Vagina (tissue), 2 donors: ENCODE results near the gene STAB2. TPM values are rescaled to one million over a fixed set of nuclear protein-coding genes. Genes with fewer than 3 reads are reported as not detected.

Source experiments
- DNase-seq, 2 donors: peaks; one replicate each; pipeline ENCODE4 v3.0.0-alpha.2; 2017; ENCODE audit errors: extremely low spot score in 2 of 2
- H3K27ac ChIP-seq: fragments of 200-600 bp; sonication (generic); one replicate; pipeline ENCODE4 v1.5.1; 2019
- H3K27me3 ChIP-seq: fragments of 200-600 bp; sonication (generic); one replicate; pipeline ENCODE4 v1.5.1; 2019
- H3K36me3 ChIP-seq, 2 donors: fragments of 200-600 bp; sonication (generic); one replicate each; pipeline ENCODE4 v1.5.1; 2017 to 2019
- H3K4me1 ChIP-seq: fragments of 200-600 bp; sonication (generic); one replicate; pipeline ENCODE4 v1.5.1; 2019
- H3K4me3 ChIP-seq, 2 donors: fragments of 200-600 bp; sonication (generic); 1 replicate in 1 of 2; 2 replicates in 1 of 2; pipeline ENCODE4 v1.5.1; 2016 to 2019
- H3K9me3 ChIP-seq: fragments of 200-600 bp; sonication (generic); one replicate; pipeline ENCODE4 v1.5.1; 2019
- CTCF ChIP-seq, 3 experiments: fragments of 450-650 bp in 2 of 3; fragments of 200-600 bp in 1 of 3; sonication (generic) in 1 of 3; IDR thresholded peaks; one replicate each; pipeline ENCODE4 v1.5.1; 2017 to 2019; ENCODE audit warnings: antibody characterized with exemption in 3 of 3, mild to moderate bottlenecking in 2 of 3, moderate library complexity in 2 of 3
- POLR2A ChIP-seq, 2 donors: fragments of 450-650 bp; IDR thresholded peaks; one replicate each; pipeline ENCODE4 v1.6.1; 2017; ENCODE audit warnings: antibody characterized with exemption in 2 of 2, mild to moderate bottlenecking in 2 of 2, moderate library complexity in 2 of 2
- POLR2AphosphoS5 ChIP-seq, 2 donors: sonication (generic); formaldehyde crosslinking; IDR thresholded peaks; one replicate each; pipeline ENCODE4 v1.9.0; 2017; ENCODE audit warnings: antibody characterized with exemption in 2 of 2, mild to moderate bottlenecking in 2 of 2, low read depth in 1 of 2; ENCODE audit not compliant: insufficient read depth in 1 of 2
- intact Hi-C: fragments of 100-400 bp; cut with DNase I; formaldehyde crosslinking; loops from one replicate; pipeline ENCODE4 v1.15.1; 2023
- total RNA-seq: library from RNA; depleted of rRNA; stranded (reverse); fragments of >200 nt; gene quantifications from one replicate; pipeline ENCODE4 v1.2.3, GENCODE V29; 2016

The STAB2 gene
- total RNA-seq, 1 donor from 2014 or later = 0.25 TPM

- DNase-seq = no peak
- intact Hi-C loops = no loop called here
- Histone ChIP-seq H3K27ac (no peak overlapping the region), H3K9me3 (no peaks in the 10 kb centered on the region), H3K4me3 (no peak overlapping the region), H3K36me3 (no peaks in the 10 kb centered on the region), H3K4me1 (peaks cover 6% of the 10 kb centered on the region), H3K27me3 (no peaks in the 10 kb centered on the region)
- TF ChIP-seq CTCF (IDR thresholded peaks at IDR 0.05) = no peak
- no peak for TF ChIP-seq POLR2AphosphoS5 (IDR thresholded peaks at IDR 0.05; ENCODE audit: insufficient read depth in 1 of 2, low read depth in 1 of 2)
- TF ChIP-seq POLR2A (IDR thresholded peaks at IDR 0.05) = no peak
These were observed 90.8 kb downstream of the STAB2 start for GRCh38 chr12:103677905-103678304.

DNA sequence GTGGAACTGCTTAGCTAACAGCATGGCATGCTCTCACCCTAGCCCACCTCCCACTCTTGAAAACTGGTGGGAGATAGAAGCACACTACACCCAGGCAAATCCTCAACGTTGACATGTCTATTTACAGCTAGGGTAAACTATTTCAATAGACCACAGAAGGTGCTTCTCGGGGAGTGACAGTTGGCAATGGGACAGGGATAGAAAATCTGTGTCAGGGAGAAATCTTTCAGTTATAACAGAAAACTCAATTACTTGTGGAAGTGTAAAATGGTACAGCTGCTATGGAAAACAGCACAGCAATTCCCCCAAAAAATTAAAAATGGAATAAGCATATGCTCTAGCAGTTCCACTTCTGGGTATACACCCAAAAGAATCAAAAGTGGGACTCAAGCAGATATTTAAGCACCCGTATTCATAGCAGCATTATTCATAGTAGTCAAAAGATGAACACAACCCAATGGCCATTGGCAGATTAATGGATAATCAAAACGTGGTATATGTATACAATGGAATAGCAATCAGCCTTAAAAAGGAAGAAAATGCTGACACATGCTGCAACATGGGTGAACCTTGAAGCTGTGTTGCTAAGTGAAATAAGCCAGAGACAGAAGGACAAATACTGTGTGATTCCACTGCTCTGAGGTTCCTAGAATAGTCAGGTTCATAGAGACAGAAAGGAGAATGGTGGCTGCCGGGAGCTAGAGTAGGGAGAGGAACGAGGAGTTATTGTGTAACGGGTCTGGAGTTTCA, 92.5 kb downstream of the STAB2 start:
- TF ChIP-seq CTCF (IDR thresholded peaks at IDR 0.05) (no peak), POLR2AphosphoS5 (IDR thresholded peaks at IDR 0.05; ENCODE audit: insufficient read depth in 1 of 2, low read depth in 1 of 2) (no peak), POLR2A (IDR thresholded peaks at IDR 0.05) (no peak)
- no peak overlapping the region for H3K27ac ChIP-seq

DNA sequence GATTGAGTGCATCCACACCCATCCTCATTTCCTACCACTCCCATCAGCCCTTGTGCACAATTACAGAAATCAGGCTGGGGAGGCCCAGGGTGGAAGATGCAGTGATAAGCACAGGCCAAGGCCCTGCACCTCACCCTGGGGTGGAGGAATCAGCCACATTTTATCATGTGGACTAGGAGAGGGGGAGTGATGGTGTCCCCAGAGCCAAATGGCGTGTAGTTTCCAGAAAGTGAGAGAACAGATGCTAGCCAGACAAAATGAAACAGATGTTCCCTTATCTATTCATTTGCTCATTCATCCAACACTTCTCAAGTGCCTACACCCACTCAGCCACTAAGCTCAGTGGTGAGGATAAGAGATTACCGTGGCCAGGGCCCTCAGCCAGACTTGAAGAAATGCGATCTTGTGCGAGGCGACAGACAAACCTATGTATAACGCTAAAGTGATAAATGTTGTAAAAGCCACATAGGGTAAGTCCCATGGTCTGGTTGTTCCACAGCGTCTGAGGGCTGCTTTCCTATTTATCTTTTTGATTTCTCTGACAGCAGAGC, 93.6 kb downstream of the STAB2 start:
- intact Hi-C loops = no loop called here
- no peak overlapping the region for H3K4me3 ChIP-seq
- TF ChIP-seq POLR2AphosphoS5 (IDR thresholded peaks at IDR 0.05; ENCODE audit: insufficient read depth in 1 of 2, low read depth in 1 of 2) (no peak), POLR2A (IDR thresholded peaks at IDR 0.05) (no peak), CTCF (IDR thresholded peaks at IDR 0.05) (no peak)
- H3K36me3 ChIP-seq = no peaks in the 10 kb centered on the region
- DNase-seq = no peak
- no peaks in the 10 kb centered on the region for H3K9me3 ChIP-seq
- no peak overlapping the region for H3K27ac ChIP-seq
- peaks cover 6% of the 10 kb centered on the region for H3K4me1 ChIP-seq
- no peaks in the 10 kb centered on the region for H3K27me3 ChIP-seq

More for the DNA sequence above, 92.5 kb downstream of the STAB2 start:
- no peaks in the 10 kb centered on the region for H3K36me3 ChIP-seq
- peaks cover 6% of the 10 kb centered on the region for H3K4me1 ChIP-seq
- no peaks in the 10 kb centered on the region for H3K27me3 ChIP-seq
- intact Hi-C loops = no loop called here
- H3K9me3 ChIP-seq = no peaks in the 10 kb centered on the region
- no peak overlapping the region for H3K4me3 ChIP-seq
- no peak for DNase-seq

DNA sequence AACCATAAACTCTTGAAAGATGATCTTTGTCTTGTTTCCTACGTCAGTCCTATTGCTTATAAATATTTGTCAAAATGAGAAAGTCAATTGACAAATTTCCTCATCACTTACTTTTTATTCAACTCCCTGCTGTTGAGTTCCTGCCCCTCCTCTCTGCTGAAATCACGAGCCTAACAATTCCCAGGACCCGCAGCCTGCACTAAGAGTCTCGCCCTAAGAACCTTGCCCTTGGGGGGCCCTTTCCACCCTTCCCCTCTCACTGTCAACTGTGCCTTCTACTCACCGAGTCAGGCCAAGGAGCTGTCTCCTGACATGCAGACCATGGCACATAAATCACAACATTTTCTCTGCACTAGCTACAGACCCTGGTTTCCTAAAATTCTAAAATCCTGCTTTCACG, 99.0 kb downstream of the STAB2 start:
- no peak for DNase-seq
- Histone ChIP-seq H3K4me1 (no peaks in the 10 kb centered on the region), H3K9me3 (no peaks in the 10 kb centered on the region), H3K27me3 (no peaks in the 10 kb centered on the region), H3K4me3 (no peak overlapping the region), H3K36me3 (no peaks in the 10 kb centered on the region), H3K27ac (no peak overlapping the region)
- intact Hi-C loops = no loop called here
- no peak for TF ChIP-seq POLR2AphosphoS5 (IDR thresholded peaks at IDR 0.05; ENCODE audit: insufficient read depth in 1 of 2, low read depth in 1 of 2)
- no peak for TF ChIP-seq POLR2A (IDR thresholded peaks at IDR 0.05)
- TF ChIP-seq CTCF (IDR thresholded peaks at IDR 0.05) = no peak

DNA sequence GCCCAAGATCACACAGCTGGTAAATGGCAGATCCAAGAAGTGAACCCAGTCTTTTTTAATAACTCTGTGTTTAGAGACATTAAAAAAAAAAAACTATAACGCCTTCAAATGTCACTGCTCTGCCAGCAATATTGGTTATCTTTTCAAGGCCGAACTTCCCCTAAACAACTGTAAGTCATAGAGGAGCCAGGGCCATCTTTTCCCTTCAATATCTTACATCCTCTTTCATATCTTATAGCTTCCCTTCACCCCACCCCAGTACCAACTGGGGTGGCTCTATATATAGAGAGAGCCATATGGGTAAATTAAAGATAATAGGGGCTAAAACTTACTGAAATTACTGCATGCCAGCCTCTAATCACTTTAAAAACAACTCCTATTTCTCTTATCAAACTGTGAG, 100.2 kb downstream of the STAB2 start:
- TF ChIP-seq POLR2AphosphoS5 (IDR thresholded peaks at IDR 0.05; ENCODE audit: insufficient read depth in 1 of 2, low read depth in 1 of 2) = no peak
- TF ChIP-seq POLR2A (IDR thresholded peaks at IDR 0.05) = no peak
- TF ChIP-seq CTCF (IDR thresholded peaks at IDR 0.05) = no peak

More for the DNA sequence above, 100.2 kb downstream of the STAB2 start:
- no peak overlapping the region for H3K4me3 ChIP-seq
- DNase-seq = no peak
- no peaks in the 10 kb centered on the region for H3K9me3 ChIP-seq
- H3K4me1 ChIP-seq = no peaks in the 10 kb centered on the region
- H3K36me3 ChIP-seq = no peaks in the 10 kb centered on the region
- no peak overlapping the region for H3K27ac ChIP-seq
- H3K27me3 ChIP-seq = no peaks in the 10 kb centered on the region
- intact Hi-C loops = no loop called here
